GM21576 (cell line): Measurements from ENCODE around the gene OXSR1.

Experiments
- ATAC-seq: cut with Tn5 transposase; IDR thresholded peaks from one replicate; pipeline ENCODE4 v1.9.1; 2021; ENCODE audit warnings: mild to moderate bottlenecking, moderate library complexity; ENCODE audit not compliant: unreplicated experiment

OXSR1 gene

GRCh38 chr3:38164952-38165721 is at the start of gene OXSR1:
OXSR1 (plus strand) TSS chr3:38165537; CDS start chr3:38165877, 340 bp downstream.
- peak; percentile 91 for ATAC-seq

GRCh38 chr3:38115645-38116427 is 49.5 kb upstream of the OXSR1 start:
- ATAC-seq, result no peak

- no peak for ATAC-seq
Measured at GRCh38 chr3:38116471-38117162, 48.7 kb upstream of the OXSR1 start.

- ATAC-seq, result no peak
Measured at GRCh38 chr3:38117163-38117716, 48.1 kb upstream of the OXSR1 start.

GRCh38 chr3:38117748-38118420 is 47.5 kb upstream of the OXSR1 start:
- ATAC-seq, result no peak

- no peak for ATAC-seq
Measured at GRCh38 chr3:38118421-38119247, 46.7 kb upstream of the OXSR1 start.

- ATAC-seq, result no peak
Measured at GRCh38 chr3:38119248-38119544, 46.1 kb upstream of the OXSR1 start.

GRCh38 chr3:38119821-38120692 is 45.3 kb upstream of the OXSR1 start:
- no peak for ATAC-seq

- no peak for ATAC-seq
Measured at GRCh38 chr3:38120693-38121450, 44.5 kb upstream of the OXSR1 start.

- no peak for ATAC-seq
Measured at GRCh38 chr3:38121451-38121831, 43.9 kb upstream of the OXSR1 start.

- ATAC-seq, result no peak
Measured at GRCh38 chr3:38121832-38122461, 43.4 kb upstream of the OXSR1 start.

- ATAC-seq, result no peak
Measured at GRCh38 chr3:38122712-38123290, 42.5 kb upstream of the OXSR1 start.

GRCh38 chr3:38124324-38125122 is 40.8 kb upstream of the OXSR1 start:
- no peak for ATAC-seq

- no peak for ATAC-seq
Measured at GRCh38 chr3:38125305-38126120, 39.8 kb upstream of the OXSR1 start.

GRCh38 chr3:38126121-38126892 is 39.0 kb upstream of the OXSR1 start:
- no peak for ATAC-seq
